HG02588 (cell line): Measurements from ENCODE around the gene GANAB.
"Not testable (repeated sequence)": the region's sequence is repeated elsewhere in the genome, so short reads cannot be mapped to it uniquely, and the experiment has no call there.

Experiments
- ATAC-seq: cut with Tn5 transposase; IDR thresholded peaks from one replicate; pipeline ENCODE4 v1.9.1; 2021; ENCODE audit warnings: mild to moderate bottlenecking, moderate library complexity; ENCODE audit not compliant: unreplicated experiment

The GANAB gene

DNA sequence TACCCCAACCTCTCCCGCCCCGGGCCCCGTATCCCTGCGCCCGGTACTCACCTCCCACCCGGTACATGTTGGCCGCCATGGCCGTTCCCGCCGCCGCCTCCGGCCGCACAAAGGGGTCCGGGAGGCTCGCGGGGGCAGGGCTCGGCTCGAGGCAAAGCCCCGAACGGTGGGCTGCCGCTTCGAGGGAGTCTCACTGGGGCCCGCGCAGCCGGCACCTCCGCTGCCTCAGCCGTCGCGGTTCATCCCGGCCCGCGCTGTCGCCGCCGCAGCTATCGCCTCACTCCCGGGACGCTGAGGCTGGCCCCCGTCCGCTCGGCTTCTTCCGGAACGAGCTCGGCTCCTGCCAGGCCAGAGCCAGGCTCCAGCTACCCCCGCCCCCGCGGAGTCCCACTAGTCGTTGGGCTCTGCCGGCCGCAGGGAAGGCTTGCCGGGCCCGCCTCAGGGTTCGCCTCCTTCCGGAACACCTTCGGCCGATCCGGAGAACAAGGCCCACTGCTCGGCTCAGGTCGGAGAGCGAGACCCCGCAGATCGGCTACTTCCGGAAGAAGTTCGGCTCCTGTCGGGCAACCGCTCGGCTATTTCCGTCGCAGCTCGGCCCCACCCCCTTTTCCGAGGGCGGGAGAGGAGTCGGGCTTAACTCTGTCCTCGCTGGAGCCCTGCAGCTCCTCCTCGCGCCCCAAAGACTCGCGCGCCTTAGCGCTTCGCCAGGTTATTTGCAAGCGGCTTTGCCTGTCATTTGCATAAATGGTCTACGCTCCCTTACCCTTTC, 44.9 kb downstream of the GANAB start, which contains the start of gene MTA2:
Gene MTA2 (minus strand): TSS at position 494 of the 769 bp plus-strand sequence. CDS start 415 bp downstream, at position 79.
- peak; percentile 71 for ATAC-seq

DNA sequence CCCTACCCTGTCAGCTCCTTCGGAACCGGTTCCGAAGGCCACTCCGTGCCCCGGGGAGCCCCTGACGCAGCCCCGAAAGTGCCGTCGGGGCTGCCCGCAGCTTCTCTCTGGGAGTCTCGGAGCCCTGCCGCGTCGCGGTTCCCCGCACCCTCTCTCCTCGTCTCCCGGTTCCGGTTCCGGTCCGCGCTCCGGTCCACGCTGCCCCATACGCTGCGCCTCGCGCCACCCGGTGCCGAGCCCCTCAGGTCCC, 45.4 kb downstream of the GANAB start:
- ATAC-seq = peak; percentile 18

DNA sequence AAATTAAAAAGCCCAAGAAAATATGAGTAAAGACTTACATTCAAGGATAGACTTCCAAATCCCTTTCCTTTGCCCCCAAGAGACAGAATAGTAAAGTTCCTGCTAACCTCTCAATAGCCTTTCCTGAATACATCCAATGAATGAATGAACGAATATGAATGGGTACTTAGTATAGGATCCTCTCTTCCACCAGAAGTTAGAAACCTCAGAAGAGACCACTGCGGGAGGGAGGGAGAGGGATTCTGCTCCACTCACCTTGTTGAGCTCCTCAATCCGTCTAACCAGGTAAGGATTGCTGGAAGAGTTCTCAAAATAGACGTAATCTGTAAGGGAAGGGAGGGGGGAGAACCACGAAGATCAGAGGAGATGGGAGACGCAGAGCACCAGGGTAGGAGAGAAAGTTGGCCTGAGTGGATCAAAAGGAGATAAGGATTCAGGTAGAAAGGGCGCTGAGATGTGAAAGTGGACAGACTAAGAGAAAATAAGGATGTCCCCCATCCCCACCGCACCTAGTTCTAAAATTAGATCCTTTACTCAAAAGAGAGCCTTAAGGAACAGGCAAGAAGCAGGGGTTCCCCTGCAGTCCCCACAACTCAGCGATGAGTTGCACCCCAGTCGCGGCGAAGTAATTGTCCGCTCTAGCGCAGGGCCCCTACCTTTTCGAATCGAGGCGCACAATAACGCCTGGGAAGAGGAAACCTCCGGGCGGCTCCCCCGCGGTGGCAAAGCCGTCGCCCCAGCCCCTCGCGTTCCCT, 45.9 kb downstream of the GANAB start:
- no peak for ATAC-seq

DNA sequence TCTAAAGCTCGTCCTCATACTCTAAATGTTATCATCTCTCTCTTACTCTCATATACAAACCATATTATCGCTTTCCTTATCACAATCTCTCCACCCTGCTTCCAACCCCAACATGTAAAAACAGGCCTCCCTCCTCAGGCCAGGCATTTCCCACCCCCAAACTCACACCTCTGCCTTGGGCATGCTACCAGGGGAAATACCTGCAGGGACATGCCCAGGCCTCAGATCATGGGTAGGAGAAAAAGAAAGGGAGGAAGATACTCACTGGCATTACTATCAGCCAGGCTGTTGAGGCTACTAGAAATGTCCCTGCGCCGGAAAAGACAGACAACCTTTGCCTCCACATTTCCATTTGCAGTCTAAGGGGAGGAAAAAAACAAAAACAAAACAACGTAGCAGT, 46.5 kb downstream of the GANAB start:
- no peak for ATAC-seq

DNA sequence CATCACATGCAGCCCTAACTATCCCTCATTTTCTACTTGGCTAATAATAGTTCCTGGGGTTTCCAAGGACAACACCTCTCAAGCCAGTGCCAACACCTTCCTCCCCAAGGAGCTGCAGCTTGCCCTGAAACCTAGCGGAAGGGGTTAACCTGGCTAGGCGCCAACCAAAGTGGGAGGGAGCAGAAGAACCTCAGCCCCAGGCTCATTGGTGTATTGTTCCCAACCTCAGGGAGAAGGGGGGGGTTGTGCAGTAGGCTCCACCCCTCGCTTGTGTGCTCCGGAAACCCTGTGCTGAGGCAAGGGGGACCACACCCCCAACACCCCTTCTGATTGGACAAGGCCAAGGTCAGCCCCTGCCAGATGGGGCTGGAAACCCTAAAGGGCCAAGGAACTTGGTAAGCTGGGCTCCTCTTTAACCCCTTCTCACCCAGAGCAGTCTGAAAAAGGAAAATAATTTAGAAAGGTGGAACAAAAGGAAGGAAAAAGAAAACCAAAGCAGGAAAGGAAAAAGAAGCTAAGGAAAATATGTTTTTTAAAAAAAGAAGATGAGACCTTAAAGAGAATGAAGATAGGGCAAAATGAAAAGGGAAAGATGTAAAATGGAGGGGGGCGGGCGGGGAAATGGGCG, 47.2 kb downstream of the GANAB start:
- peak; percentile 44 for ATAC-seq

DNA sequence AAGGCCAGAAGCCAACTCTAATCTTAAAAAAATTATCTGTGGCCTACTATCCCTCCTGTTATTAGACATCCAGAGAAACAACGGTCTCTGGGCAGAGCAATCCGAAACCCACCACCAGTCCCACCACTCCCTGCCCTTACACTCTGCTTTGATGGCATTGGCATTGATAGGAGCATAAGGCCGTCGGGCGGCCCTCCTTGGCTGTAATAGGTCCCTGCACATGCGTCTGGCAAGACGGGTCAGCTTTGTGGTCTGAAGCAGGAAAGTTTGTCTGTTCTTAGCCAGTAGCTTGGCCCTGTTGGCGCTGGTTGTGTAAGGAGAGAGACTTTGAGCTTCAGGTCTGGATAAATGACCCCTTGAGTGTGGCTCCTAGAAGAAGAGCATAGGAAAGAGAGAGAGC, 51.3 kb downstream of the GANAB start:
- ATAC-seq = no peak

DNA sequence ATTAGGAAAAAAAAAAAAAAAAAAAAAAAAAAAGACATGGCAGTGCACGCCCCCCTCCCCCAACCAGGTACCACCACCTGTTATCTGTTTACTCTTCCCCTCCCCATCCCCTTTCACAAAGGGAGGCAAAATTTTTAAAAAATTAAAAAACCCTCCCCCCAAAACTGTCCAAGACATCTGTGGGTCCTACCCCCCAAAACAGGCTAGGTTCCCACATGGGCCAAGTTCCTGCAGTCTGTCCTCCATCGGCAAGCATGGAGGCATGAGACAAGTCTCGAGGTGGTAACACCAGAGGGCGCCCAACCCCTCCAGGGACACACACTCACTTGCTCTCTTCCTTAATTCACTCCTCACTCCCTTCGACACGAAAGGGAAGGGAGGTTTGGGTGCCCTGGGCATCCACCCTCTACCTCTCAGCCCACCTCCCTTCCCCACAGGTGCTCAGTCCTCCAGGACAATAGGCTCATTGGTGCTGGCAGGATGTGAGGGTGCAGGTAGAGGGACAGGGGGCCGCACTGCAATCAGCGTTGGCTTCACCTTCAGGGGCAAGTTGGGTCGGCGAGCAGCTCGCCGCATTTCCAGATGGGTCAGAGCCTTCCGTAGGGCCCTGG, 52.9 kb downstream of the GANAB start:
- no peak for ATAC-seq

DNA sequence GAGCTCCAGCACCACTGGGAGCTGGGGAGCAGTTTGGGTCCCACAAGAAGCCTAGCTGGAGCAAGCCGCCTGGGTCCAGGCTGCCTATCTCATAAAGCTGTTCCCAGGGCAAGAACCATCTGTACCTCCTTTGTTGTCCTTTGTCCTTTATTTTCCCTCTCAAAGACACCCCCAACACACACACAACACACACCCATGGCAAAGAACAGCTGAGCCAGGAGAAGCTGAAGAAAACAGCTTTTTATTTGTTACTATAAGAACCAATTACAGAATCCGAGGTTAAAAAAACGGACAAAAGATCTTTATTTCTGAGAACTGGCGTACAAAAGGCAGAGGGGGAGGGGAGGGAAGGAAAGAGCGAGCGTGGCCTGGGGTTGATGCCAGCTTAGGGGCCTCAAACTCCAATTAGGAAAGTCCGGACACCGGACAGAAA, 53.4 kb downstream of the GANAB start:
- ATAC-seq = no peak

DNA sequence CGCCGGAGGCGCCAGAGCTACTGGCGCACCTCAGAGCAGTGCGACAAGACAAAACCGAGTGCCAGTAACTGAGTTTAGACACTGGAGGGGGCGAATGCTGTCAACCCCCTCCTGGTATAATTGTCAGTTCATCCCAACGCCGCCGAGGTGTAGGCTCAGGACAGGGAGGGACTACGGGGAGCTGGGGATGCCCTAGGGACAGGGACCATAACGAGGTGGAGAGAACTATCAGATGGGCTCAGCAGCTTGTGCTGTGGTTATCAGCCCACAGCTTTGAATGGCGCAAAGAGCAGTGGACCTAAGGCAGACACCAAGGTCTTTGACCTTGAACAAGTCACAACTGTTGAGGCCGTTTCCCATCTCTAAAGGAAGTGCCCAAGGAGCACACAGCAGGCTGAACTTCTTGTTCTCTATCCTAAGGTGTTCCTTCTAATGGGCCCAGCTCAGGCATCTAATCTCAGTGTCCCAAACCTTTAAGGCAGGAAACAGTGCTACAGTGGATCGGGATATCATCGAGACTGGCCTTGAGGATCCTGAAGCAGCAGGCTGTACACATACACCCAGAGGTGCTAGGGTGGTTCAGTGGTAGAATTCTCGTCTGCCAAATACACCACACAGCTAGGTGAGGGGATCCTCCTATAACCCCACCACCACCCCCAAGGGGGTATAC, 54.1 kb downstream of the GANAB start:
- no peak for ATAC-seq

DNA sequence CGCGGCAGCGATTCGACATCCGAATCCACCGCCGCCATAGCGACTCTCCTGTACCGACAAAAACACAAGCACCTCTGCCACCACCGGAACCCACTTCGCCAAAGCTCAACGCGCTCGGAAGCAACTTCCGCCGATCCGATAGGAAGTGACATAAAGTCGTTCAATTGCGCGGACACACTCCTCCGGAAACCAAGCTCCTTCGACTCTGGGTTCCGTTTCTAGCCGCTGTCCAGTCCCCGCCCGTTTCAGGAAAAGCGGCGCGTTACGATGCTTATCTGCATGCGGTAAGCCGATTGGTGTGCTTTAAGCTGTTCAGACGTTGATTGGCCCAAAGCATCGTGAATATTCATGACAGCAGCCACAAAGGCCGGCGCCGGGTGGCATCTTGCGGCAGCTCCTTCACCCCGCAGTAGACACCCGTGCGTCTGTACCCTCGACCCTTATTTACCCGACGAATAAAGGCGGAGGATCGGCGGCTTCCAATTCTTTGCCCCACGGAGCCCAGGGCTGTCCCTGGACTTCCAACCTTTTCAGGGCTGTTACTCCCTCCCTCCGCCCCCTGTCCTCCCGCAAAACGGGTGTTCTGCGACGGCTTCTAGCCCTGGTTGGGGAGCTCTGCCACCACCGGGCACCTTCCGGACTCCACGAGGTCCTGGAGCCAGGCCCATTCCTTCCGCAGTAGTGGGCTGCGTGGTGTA, 54.8 kb downstream of the GANAB start, which contains the start of gene TUT1:
Gene TUT1 (minus strand): TSS at position 76 of the 698 bp plus-strand sequence. CDS start 38 bp downstream, at position 38.
- ATAC-seq = peak; percentile 82

DNA sequence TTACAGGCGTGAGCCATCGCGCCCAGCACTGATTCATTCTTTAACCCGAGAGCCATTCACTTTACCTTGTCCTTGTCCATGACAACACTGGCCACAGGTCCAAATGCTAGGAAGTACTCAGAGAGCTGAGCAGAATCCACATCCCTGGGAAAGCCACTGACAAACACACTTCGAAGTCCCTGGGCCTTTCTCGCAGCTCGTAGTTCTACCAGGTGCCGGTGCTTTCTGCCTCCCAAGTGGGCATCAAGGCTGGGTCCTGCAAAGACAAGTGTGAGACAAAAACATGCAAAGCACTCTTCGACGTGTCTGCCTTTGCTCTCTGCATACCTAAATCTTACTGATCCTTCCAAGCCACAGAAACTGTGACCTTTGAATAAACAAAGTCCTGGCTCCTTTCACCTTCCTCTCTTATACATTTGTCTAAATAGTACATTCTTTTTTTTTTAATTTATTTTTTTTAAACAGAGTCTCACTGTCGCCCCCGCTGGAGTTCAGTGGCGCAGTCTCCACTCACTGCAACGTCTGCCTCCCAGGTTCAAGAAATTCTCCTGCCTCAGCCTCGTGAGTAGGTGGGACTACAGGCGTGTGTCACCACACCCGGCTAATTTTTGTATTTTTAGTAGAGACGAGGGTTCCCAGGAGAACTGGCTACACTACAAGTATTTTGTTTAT, 57.3 kb downstream of the GANAB start:
- no peak for ATAC-seq

DNA sequence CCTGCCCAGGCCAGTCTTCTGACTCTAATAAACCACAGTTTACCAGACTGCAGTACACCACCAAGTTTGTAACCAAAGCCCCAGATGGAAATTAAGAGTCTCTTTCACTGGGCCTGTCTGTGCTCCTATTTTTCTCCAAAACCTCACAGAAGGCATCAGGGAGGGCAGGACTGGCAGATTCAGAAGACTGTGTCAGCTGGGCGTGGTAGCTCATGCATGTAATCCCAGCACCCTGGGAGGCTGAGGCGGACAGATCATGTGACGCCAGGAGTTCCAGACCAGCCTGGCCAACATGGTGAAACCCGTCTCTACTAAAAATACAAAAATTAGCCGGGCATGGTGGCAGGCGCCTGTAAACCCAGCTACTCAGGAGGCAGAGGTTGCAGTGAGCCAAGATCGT, 61.1 kb downstream of the GANAB start:
- not testable (repeated sequence) for ATAC-seq

DNA sequence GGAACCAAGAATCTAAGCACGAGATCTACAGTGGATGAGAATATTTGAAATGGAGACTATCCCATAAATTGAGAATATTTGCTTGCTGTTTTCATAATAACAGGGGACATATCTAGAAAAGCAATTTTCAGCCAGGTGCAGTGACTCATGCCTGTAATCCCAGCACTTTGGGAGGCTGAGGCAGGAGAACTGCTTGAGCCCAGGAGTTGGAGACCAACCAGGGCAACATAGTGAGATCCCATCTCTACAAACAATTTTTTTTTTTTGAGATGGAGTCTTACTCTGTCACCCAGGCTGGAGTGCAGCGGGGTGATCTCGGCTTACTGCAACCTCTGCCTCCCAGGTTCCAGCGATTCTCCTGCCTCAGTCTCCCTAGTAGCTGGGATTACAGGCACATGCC, 64.7 kb downstream of the GANAB start:
- not testable (repeated sequence) for ATAC-seq

DNA sequence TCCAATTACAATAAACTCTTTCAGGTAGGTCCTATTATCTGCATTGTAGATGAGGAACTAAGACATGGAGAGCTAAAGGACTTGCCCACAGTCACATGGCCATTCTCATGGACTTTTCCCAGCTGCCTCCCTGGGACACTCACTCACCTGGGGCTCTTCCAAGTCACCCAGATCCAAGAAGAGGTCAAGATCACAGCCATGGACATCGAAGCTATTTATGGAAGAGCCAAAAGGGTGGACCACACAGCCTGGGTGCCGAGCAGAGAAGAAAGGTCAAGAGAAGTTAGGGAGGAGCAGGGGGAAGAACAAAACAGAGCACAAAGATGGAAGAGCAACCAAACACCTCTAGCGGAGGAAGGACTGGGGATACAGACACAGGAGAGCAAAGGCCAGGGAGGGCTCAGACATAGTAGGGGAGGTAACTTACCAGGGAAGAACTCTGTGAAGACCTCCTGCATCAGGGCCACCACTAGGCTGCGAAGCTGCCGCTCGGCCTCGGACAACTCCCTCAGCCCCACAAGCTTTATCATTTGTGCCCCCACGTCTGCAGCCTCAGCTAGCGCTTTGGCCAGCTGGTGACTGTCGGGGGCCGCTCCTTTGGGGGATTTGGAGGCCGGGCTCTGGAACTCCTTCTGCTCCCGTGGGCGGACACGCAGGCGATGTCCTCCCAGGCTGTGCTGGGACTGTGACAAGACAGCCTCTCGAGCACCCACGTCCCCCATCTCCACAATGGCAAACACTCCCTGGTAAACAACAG, 65.3 kb downstream of the GANAB start:
- no peak for ATAC-seq

DNA sequence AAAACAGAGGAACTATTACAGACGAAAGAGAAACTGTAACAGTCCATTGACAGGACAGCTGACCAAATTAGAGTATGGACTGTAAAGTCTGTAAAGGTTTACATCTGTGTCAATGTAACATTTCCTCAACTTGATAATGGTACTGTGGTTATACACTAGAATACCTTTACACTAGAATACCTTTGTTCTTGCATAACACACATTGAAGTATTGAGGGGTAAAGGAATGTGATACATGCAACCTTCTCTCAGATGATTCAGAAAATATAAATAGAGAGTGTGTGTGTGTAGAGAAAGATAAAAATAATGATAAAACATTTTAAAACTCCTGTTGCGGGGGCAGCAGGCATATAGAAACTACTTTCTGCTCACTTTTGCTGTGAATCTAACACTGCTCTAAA, 67.2 kb downstream of the GANAB start:
- ATAC-seq = no peak

DNA sequence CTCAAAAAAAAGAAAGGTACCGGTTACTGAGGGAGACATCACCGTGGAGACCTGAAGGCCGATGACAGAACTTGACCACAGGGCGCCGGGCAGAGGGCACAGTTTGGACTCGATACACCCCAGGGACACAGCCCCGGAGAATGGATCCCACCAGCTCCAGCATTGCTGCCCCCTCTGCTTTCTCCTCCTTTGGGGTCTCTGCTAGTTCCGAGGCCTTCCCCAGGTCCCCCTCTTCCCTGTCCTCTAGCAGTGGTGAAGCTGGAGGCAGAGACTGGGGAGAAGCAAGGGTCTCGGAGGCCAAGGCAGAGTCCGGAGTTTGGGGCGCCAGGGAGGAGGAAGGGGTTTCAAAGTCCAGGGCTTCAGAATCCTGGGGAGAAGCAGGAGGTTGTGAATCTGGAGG, 67.9 kb downstream of the GANAB start:
- ATAC-seq = no peak

DNA sequence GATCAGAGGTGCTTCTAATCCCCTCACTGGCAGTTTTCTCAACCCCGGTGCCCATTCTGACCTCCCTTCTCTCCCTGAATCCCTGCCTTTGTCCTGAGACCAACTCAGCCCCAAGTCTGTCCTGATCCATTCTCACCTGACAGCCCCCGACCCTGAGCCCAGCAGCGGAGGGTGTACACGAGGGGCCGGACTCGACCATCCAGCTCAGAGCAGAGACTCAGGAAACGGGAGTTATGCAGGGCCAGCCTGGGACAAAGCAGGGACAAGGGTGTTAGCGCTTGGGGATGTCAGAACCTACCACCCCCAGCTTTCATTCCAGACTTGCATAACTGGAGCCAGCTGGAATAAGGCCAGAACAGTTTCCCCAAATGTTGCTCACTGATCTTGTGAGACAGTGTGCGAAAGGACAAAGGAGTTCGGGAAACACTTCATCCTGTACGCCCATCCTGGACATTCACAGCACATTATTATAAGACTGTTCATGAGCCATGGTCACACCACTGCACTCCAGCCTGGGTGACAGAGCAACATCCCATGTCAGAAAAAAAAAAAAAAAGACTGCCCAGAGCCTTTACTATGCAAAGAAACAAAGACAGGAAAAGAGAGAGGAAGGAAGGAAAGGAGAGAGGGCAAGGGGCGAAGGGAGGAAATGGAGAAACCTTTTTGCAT, 69.2 kb downstream of the GANAB start:
- no peak for ATAC-seq

DNA sequence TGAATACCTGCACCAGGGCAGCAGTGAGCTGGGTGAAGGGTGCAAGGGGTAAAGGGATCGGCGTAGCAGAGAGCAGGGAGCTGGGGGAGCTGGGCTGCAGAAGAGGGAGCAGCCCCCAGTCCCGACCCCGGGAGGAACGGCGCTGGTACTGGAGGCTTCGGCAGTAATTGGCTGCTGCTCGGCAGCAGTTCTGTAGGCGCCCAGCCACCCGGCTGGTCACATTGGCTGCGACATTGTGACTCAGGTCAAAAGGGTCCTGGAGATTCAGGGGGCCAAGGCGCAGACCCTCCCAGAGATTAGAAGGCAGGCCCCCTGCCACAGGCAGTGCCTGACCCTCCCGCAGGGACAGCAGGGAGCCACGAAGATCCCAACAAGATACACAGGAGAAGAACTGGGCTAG, 70.6 kb downstream of the GANAB start:
- no peak for ATAC-seq

DNA sequence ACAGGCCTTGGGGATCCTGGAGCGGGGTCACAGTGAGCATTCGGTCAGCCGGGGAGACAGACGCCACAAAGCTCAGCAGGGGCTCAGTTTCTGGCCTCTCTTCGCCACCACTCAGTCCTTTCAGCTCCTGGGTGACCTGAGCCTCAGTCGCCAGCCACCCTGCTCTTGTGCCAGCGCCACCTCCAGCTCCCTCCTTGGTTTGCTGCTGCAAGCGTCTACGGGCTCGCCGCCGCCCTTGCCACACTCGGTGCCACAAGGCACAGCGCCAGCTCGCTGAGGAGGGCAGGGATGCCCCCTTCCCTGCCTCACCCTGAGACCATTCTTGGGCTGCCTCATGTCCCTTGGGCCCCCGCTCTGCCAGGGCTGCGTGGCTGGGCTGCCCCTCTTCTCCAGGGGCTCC, 71.3 kb downstream of the GANAB start:
- ATAC-seq = no peak
